PFSK-1 (cell line): ENCODE data around the gene C6orf62.

Experiments
- POLR2AphosphoS5 ChIP-seq: IDR thresholded peaks from 2 replicates; pipeline ENCODE4 v1.6.1; 2012; ENCODE audit warnings: low read depth, mild to moderate bottlenecking, control low read depth, low read length, moderate library complexity
- SIN3A ChIP-seq: IDR thresholded peaks from 2 replicates; pipeline ENCODE4 v1.6.1; 2012; ENCODE audit warnings: mild to moderate bottlenecking, low read length, moderate library complexity, borderline replicate concordance; ENCODE audit not compliant: insufficient read depth
- TAF1 ChIP-seq: IDR thresholded peaks from 2 replicates; pipeline ENCODE4 v1.6.1; 2012; ENCODE audit warnings: low read length, control low read depth, borderline replicate concordance; ENCODE audit not compliant: insufficient read depth
- TF ChIP-seq, protein P1 (sequence below), 2 experiments: IDR thresholded peaks; 2 replicates each; pipeline versions ENCODE4 v1.6.1 to v1.8.0; 2011 to 2012; ENCODE audit warnings: low read depth in 2 of 2, low read length in 2 of 2, control low read depth in 1 of 2, inconsistent platforms in 1 of 2, mild to moderate bottlenecking in 1 of 2, moderate library complexity in 1 of 2; ENCODE audit not compliant: insufficient read depth in 1 of 2

DNA sequence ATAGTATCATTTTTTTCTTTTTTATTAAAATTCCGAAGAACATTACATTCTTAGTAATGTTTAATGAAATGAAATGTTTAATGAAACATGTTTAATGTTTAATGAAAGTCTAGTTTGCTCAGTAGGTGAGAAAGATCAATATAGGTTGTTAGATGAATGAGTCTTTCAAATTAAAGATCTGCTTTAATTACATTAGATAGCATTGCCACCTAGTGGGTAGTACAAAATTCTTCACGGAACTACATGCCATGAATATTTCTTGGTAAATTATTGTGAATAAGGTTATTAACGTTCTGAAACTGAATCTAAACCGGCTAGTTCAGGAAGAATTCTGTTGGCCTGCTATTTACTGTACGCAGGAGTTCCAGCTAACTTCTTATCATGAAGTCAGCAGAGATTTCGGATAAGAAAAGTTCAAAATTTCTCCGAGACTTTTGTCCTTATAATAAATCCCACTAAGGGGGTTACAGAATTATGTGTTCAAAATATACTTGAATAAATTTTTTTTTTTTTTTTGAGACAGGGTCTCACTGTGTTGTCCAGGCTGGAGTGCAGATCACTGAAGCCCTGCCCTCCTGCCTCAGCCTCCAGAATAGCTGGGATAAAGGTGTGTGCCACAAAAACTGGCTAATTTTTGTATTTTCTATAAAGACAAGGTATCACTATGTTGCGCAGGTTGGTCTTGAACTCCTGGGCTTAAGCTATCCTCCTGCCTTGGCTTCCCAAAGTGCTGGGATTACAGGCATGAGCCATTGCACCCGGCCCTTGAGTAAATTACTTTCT is 47.9 kb upstream of the C6orf62 start:
- TF ChIP-seq, protein P1, sequence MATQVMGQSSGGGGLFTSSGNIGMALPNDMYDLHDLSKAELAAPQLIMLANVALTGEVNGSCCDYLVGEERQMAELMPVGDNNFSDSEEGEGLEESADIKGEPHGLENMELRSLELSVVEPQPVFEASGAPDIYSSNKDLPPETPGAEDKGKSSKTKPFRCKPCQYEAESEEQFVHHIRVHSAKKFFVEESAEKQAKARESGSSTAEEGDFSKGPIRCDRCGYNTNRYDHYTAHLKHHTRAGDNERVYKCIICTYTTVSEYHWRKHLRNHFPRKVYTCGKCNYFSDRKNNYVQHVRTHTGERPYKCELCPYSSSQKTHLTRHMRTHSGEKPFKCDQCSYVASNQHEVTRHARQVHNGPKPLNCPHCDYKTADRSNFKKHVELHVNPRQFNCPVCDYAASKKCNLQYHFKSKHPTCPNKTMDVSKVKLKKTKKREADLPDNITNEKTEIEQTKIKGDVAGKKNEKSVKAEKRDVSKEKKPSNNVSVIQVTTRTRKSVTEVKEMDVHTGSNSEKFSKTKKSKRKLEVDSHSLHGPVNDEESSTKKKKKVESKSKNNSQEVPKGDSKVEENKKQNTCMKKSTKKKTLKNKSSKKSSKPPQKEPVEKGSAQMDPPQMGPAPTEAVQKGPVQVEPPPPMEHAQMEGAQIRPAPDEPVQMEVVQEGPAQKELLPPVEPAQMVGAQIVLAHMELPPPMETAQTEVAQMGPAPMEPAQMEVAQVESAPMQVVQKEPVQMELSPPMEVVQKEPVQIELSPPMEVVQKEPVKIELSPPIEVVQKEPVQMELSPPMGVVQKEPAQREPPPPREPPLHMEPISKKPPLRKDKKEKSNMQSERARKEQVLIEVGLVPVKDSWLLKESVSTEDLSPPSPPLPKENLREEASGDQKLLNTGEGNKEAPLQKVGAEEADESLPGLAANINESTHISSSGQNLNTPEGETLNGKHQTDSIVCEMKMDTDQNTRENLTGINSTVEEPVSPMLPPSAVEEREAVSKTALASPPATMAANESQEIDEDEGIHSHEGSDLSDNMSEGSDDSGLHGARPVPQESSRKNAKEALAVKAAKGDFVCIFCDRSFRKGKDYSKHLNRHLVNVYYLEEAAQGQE (IDR thresholded peaks at IDR 0.05; ENCODE audit: insufficient read depth in 1 of 2, low read depth in 2 of 2, low read length in 2 of 2), result no peak
- TF ChIP-seq SIN3A, result no peak
- no peak for TF ChIP-seq POLR2AphosphoS5
- no peak for TF ChIP-seq TAF1
